Bronchial smooth muscle cell (primary cell): ENCODE measurements around the gene MAX. TPM values are rescaled to one million over a fixed set of nuclear protein-coding genes. Genes with fewer than 3 reads are reported as not detected.

Experiments
- total RNA-seq: library from RNA; depleted of rRNA; stranded (reverse); fragments of >200 nt; gene quantifications from 2 replicates; pipeline ENCODE4 v1.2.1, GENCODE V29; 2014

The MAX gene
- 33.4 and 38.3 TPM in 2 replicates for total RNA-seq

GRCh38 chr14:65102441-65103149 lies at the start of gene MAX:
Gene MAX (minus strand): TSS chr14:65102517. CDS start chr14:65102339, 178 bp downstream.

Other genes starting within 250 kb of the MAX start
- gene SPTB, start 222.6 kb downstream of the MAX start, total RNA-seq, result not detected in 2 replicates
- gene CHURC1, start 188.1 kb downstream of the MAX start, total RNA-seq, result 45.4 and 48.2 TPM in 2 replicates
- not detected in 2 replicates for gene GPX2, start 159.8 kb downstream of the MAX start, total RNA-seq
- 2.2 and 2.4 TPM in 2 replicates for gene RAB15, start 130.2 kb downstream of the MAX start, total RNA-seq
- 5.9 and 6.6 TPM in 2 replicates for gene FNTB, start 115.6 kb downstream of the MAX start, total RNA-seq